Stimulated activated CD8-positive, alpha-beta memory T cell treated with anti-CD3 and anti-CD28 coated beads, Interleukin-2, amount 100 ng/mL, for 48 hours (primary cell): Measurements from ENCODE around the gene ARHGEF12.

Source experiments
- DNase-seq, 2 donors: peaks; one replicate each; pipeline ENCODE4 v3.0.0-alpha.2; 2020; ENCODE audit warnings: low read depth in 2 of 2

ARHGEF12 gene

GRCh38 chr11:120318906-120319305 lies 17.3 kb upstream of the ARHGEF12 start:
- DNase-seq = no peak

GRCh38 chr11:120324932-120325810 lies 11.0 kb upstream of the ARHGEF12 start, which contains the start of gene TLCD5:
TLCD5 (plus strand) TSS chr11:120325299; CDS start chr11:120327442, 2,143 bp downstream.
- peak in 1 of 2 donors; percentile 37 for DNase-seq

- no peak for DNase-seq
Observed at GRCh38 chr11:120326228-120326627, 10.0 kb upstream of the ARHGEF12 start.

- no peak for DNase-seq
Observed at GRCh38 chr11:120326845-120327281, 9.3 kb upstream of the ARHGEF12 start.

GRCh38 chr11:120327311-120327710 lies 8.9 kb upstream of the ARHGEF12 start:
- DNase-seq = no peak

- no peak for DNase-seq
Observed at GRCh38 chr11:120329556-120329955, 6.7 kb upstream of the ARHGEF12 start.

GRCh38 chr11:120330045-120330444 lies 6.2 kb upstream of the ARHGEF12 start:
- DNase-seq = no peak

GRCh38 chr11:120331301-120331996 lies 4.8 kb upstream of the ARHGEF12 start:
- DNase-seq = no peak

- DNase-seq = no peak
Observed at GRCh38 chr11:120332822-120333716, 3.1 kb upstream of the ARHGEF12 start.

- DNase-seq = no peak
Observed at GRCh38 chr11:120333801-120334200, 2.4 kb upstream of the ARHGEF12 start.

GRCh38 chr11:120334332-120334731 lies 1.9 kb upstream of the ARHGEF12 start:
- no peak for DNase-seq

GRCh38 chr11:120334894-120335462 lies 1.2 kb upstream of the ARHGEF12 start:
- DNase-seq = no peak

GRCh38 chr11:120335556-120335907 lies 681 bp upstream of the ARHGEF12 start:
- no peak for DNase-seq

- peak in 1 of 2 donors; percentile 19 for DNase-seq
Observed at GRCh38 chr11:120336641-120337354, 585 bp downstream of the ARHGEF12 start.

GRCh38 chr11:120337355-120338106 lies 1.3 kb downstream of the ARHGEF12 start:
- DNase-seq = no peak

GRCh38 chr11:120338107-120338933 lies 2.1 kb downstream of the ARHGEF12 start:
- DNase-seq = no peak

GRCh38 chr11:120339394-120339890 lies 3.2 kb downstream of the ARHGEF12 start:
- DNase-seq = no peak

GRCh38 chr11:120340529-120340928 lies 4.3 kb downstream of the ARHGEF12 start:
- no peak for DNase-seq

GRCh38 chr11:120342226-120342625 lies 6.0 kb downstream of the ARHGEF12 start:
- no peak for DNase-seq
